Astrocyte of the cerebellum (primary cell): ENCODE data around the gene GDI2.
"Not testable (repeated sequence)": the region's sequence is repeated elsewhere in the genome, so short reads cannot be mapped to it uniquely, and the experiment has no call there.

Source experiments
- DNase-seq: peaks from one replicate; pipeline ENCODE4 v3.0.0-alpha.2; 2011; ENCODE audit warnings: low read depth
- H3K4me3 ChIP-seq: 2 replicates; pipeline ENCODE4 v1.5.1; 2011; ENCODE audit warnings: mild to moderate bottlenecking, low read depth, low read length, moderate library complexity
- CTCF ChIP-seq: IDR thresholded peaks from 2 replicates; pipeline ENCODE4 v1.5.1; 2012; ENCODE audit warnings: low read length, low read depth, moderate library complexity, mild to moderate bottlenecking; ENCODE audit errors: missing control alignments
- in situ Hi-C: cut with HindIII; loops from 2 replicates; pipeline ENCODE4 v1.10.0; 2017; ENCODE audit warnings: low sequenced_read_pairs

GDI2 gene

GRCh38 chr10:5854131-5854475 is 40.9 kb upstream of the GDI2 start:
- no peak for DNase-seq
- in situ Hi-C loops = no loop called here
- H3K4me3 ChIP-seq = no peak overlapping the region
- TF ChIP-seq CTCF = no peak

- DNase-seq, in situ Hi-C loops, H3K4me3 ChIP-seq: not testable (repeated sequence)
Measured at GRCh38 chr10:5846667-5847066, 33.4 kb upstream of the GDI2 start.

- no peak for TF ChIP-seq CTCF
- no peak overlapping the region for H3K4me3 ChIP-seq
- no peak for DNase-seq
- in situ Hi-C loops = no loop called here
Measured at GRCh38 chr10:5844345-5845055, 31.3 kb upstream of the GDI2 start.

GRCh38 chr10:5843686-5844344 is 30.6 kb upstream of the GDI2 start:
- no peak overlapping the region for H3K4me3 ChIP-seq
- no peak for DNase-seq
- in situ Hi-C loops = no loop called here
- TF ChIP-seq CTCF = no peak

- no peak for DNase-seq
- H3K4me3 ChIP-seq = no peak overlapping the region
- in situ Hi-C loops = no loop called here
- no peak for TF ChIP-seq CTCF
Measured at GRCh38 chr10:5841965-5842364, 28.7 kb upstream of the GDI2 start.

- in situ Hi-C loops = no loop called here
- TF ChIP-seq CTCF = no peak
- DNase-seq = no peak
- H3K4me3 ChIP-seq = no peak overlapping the region
Measured at GRCh38 chr10:5840314-5841307, 27.4 kb upstream of the GDI2 start.

GRCh38 chr10:5836181-5836580 is 22.9 kb upstream of the GDI2 start:
- H3K4me3 ChIP-seq, in situ Hi-C loops, DNase-seq: not testable (repeated sequence)
